Keratinocyte (primary cell): ENCODE results near the gene PCID2. TPM values are rescaled to one million over a fixed set of nuclear protein-coding genes. Genes with fewer than 3 reads are reported as not detected.
A peak's percentile ranks its signal among the peaks of the same experiment; 100 is the strongest.
"Not testable (repeated sequence)": the region's sequence is repeated elsewhere in the genome, so short reads cannot be mapped to it uniquely, and the experiment has no call there.

Experiments
- DNase-seq: peaks from one replicate; pipeline ENCODE4 v3.0.0-alpha.2; 2011; ENCODE audit warnings: low read depth, missing footprints, low spot score
- FAIRE-seq: peaks from 2 replicates; lab custom pipeline; 2011; peaks lifted over from hg19 to GRCh38; lab: Jason Lieb, UNC
- H2AFZ ChIP-seq: 2 replicates; pipeline ENCODE4 v1.6.0; 2012; ENCODE audit warnings: low read length, control low read depth, inconsistent platforms; ENCODE audit not compliant: control insufficient read depth
- H3K27ac ChIP-seq: 2 replicates; pipeline ENCODE4 v1.5.1; 2011; ENCODE audit warnings: low read length; ENCODE audit not compliant: control insufficient read depth, insufficient read depth
- H3K27me3 ChIP-seq: 3 replicates; pipeline ENCODE4 v1.6.0; 2011; ENCODE audit warnings: low read length; ENCODE audit not compliant: control insufficient read depth, insufficient read depth; ENCODE audit errors: extremely low read depth
- H3K36me3 ChIP-seq, 2 experiments: 2 replicates in 1 of 2; 3 replicates in 1 of 2; pipeline ENCODE4 v1.5.1; 2011; ENCODE audit warnings: low read length in 2 of 2, mild to moderate bottlenecking in 1 of 2; ENCODE audit not compliant: control insufficient read depth in 2 of 2, insufficient read depth in 2 of 2; ENCODE audit errors: extremely low read depth in 1 of 2
- H3K4me1 ChIP-seq: 3 replicates; pipeline ENCODE4 v1.5.1; 2011; ENCODE audit warnings: low read length; ENCODE audit not compliant: control insufficient read depth, insufficient read depth; ENCODE audit errors: extremely low read depth
- H3K4me2 ChIP-seq: 3 replicates; pipeline ENCODE4 v1.6.0; 2011; ENCODE audit warnings: low read depth, low read length; ENCODE audit not compliant: control insufficient read depth, insufficient read depth; ENCODE audit errors: extremely low read depth
- H3K4me3 ChIP-seq, 3 experiments: fragments of 200-600 bp in 1 of 3; sonication (generic) in 1 of 3; 2 replicates in 2 of 3; 3 replicates in 1 of 3; pipeline ENCODE4 v1.5.1; 2011 to 2016; ENCODE audit warnings: low read length in 3 of 3, mild to moderate bottlenecking in 3 of 3, control low read depth in 2 of 3, inconsistent platforms in 1 of 3, low read depth in 1 of 3, mixed read lengths in 1 of 3, mixed run types in 1 of 3, moderate library complexity in 1 of 3; ENCODE audit not compliant: control insufficient read depth in 2 of 3, insufficient read depth in 2 of 3; ENCODE audit errors: extremely low read depth in 1 of 3
- H3K79me2 ChIP-seq: 2 replicates; pipeline ENCODE4 v1.6.0; 2012; ENCODE audit warnings: low read length; ENCODE audit not compliant: control insufficient read depth, insufficient read depth
- H3K9ac ChIP-seq: 3 replicates; pipeline ENCODE4 v1.6.0; 2011; ENCODE audit warnings: low read length; ENCODE audit not compliant: control insufficient read depth, insufficient read depth; ENCODE audit errors: extremely low read depth
- H3K9me1 ChIP-seq: 3 replicates; pipeline ENCODE4 v1.6.0; 2011; ENCODE audit warnings: low read length; ENCODE audit not compliant: control insufficient read depth, insufficient read depth; ENCODE audit errors: extremely low read depth
- H3K9me3 ChIP-seq: 2 replicates; pipeline ENCODE4 v1.5.1; 2012; ENCODE audit warnings: low read depth, low read length; ENCODE audit not compliant: control insufficient read depth
- H4K20me1 ChIP-seq: 3 replicates; pipeline ENCODE4 v1.6.0; 2011; ENCODE audit warnings: low read length; ENCODE audit not compliant: control insufficient read depth, insufficient read depth; ENCODE audit errors: extremely low read depth
- CTCF ChIP-seq, 3 experiments: IDR thresholded peaks in 1 of 3; conservative IDR thresholded peaks in 1 of 3; optimal IDR thresholded peaks in 1 of 3; 2 replicates in 2 of 3; 3 replicates in 1 of 3; pipeline versions ENCODE3 to v1.5.1; 2011; ENCODE audit warnings: low read length in 3 of 3, mild to moderate bottlenecking in 3 of 3, moderate library complexity in 2 of 3, control low read depth in 1 of 3, inconsistent platforms in 1 of 3; ENCODE audit not compliant: insufficient read depth in 2 of 3; ENCODE audit errors: extremely low read depth in 1 of 3
- EZH2 ChIP-seq: IDR thresholded peaks from one replicate; pipeline ENCODE4 v1.6.1; 2012; ENCODE audit warnings: inconsistent platforms, mild to moderate bottlenecking, low read length, moderate library complexity
- dilution Hi-C: fragments of 300-500 bp; cut with MboI; formaldehyde crosslinking; loops from one replicate; pipeline ENCODE4 v1.7.0; 2020; ENCODE audit warnings: low sequenced_read_pairs; ENCODE audit not compliant: extremely low pct_ligation_motif_present
- polyA minus RNA-seq, 3 experiments: library from RNA; depleted of rRNA, polyadenylated mRNA; stranded (reverse); fragments of >200 nt; gene quantifications; 1 replicate in 1 of 3; 2 replicates in 1 of 3; 3 replicates in 1 of 3; pipeline ENCODE4 v1.2.3, GENCODE V29; 2011
- polyA plus RNA-seq, 5 experiments: library from polyadenylated mRNA; depleted of rRNA in 3 of 5; stranded (reverse) in 3 of 5; stranded (forward) in 1 of 5; unstranded in 1 of 5; fragments of >200 nt; gene quantifications; 1 replicate in 1 of 5; 2 replicates in 3 of 5; 3 replicates in 1 of 5; pipeline versions ENCODE4 v1.2.1 to v1.2.3, GENCODE V29; 2011 to 2012; ENCODE audit warnings: missing spikeins in 2 of 5, low read depth in 1 of 5, low replicate concordance in 1 of 5

The PCID2 gene
- polyA plus RNA-seq (52.7 to 76.5 TPM (median 64.8 TPM) in 3 replicates), polyA minus RNA-seq (18.6 to 45.0 TPM (median 39.5 TPM) in 3 replicates)
- polyA plus RNA-seq (2011; ENCODE audit: low read depth): 21.2 TPM
- polyA plus RNA-seq (2011; cell fraction: cytosol; rRNA removed): 29.7 and 49.2 TPM in 2 replicates
- polyA plus RNA-seq (2011; cell fraction: nucleus; rRNA removed): 87.9 and 106 TPM in 2 replicates
- polyA plus RNA-seq (2012; ENCODE audit: low replicate concordance): 31.4 and 32.0 TPM in 2 replicates
- 15.5 TPM for polyA minus RNA-seq (2011; cell fraction: cytosol; rRNA and poly(A)+ RNA removed)
- polyA minus RNA-seq (2011; cell fraction: nucleus; rRNA and poly(A)+ RNA removed): 30.6 and 42.4 TPM in 2 replicates

- FAIRE-seq: no peak
These were observed at the start of gene PCID2 for GRCh38 chr13:113208421-113209335. TSS of gene PCID2 (minus strand) at chr13:113208669. CDS start at chr13:113208634, 35 bp downstream.

GRCh38 chr13:113257908-113258307 is 49.4 kb upstream of the PCID2 start:
- dilution Hi-C loops, H3K79me2 ChIP-seq, H3K4me2 ChIP-seq, H3K9me3 ChIP-seq, H4K20me1 ChIP-seq, H2AFZ ChIP-seq, H3K9me1 ChIP-seq, H3K4me3 ChIP-seq, DNase-seq, H3K27me3 ChIP-seq, H3K4me1 ChIP-seq, FAIRE-seq, H3K9ac ChIP-seq, H3K27ac ChIP-seq: not testable (repeated sequence)
- peaks cover 24 to 36% of the 10 kb centered on the region in 2 experiments for H3K36me3 ChIP-seq

More at GRCh38 chr13:113208421-113209335, at the start of gene PCID2:
- Histone ChIP-seq H3K9ac (peak within 1 kb of the TSS; percentile 97), H3K27me3 (no peaks in the 10 kb centered on the region), H3K36me3 (peaks cover 3 to 16% of the 10 kb centered on the region in 2 experiments), H3K27ac (peak within 1 kb of the TSS; percentile 96), H3K9me3 (no peaks in the 10 kb centered on the region), H3K4me2 (peak within 1 kb of the TSS; percentile 99), H3K4me3 (peak within 1 kb of the TSS; percentile 79 to 97 (median 93)), H2AFZ (peak within 1 kb of the TSS; percentile 88), H3K9me1 (peaks cover 5% of the 10 kb centered on the region), H3K4me1 (peaks cover 32% of the 10 kb centered on the region), H3K79me2 (peaks cover 86% of the 10 kb centered on the region), H4K20me1 (peaks cover 18% of the 10 kb centered on the region)
- dilution Hi-C loops: no loop called here
- DNase-seq: no peak
- no peak for TF ChIP-seq EZH2
- peak in 1 of 3 experiments; percentile 24 for TF ChIP-seq CTCF (optimal IDR thresholded peaks at IDR 0.05 in 1 of 3, IDR thresholded peaks at IDR 0.05 in 1 of 3, conservative IDR thresholded peaks at IDR 0.05 in 1 of 3; ENCODE audit: extremely low read depth in 1 of 3, insufficient read depth in 2 of 3, low read length in 3 of 3)
